Left lung (tissue), 10 donors: Measurements from ENCODE around the gene SETX. TPM values are rescaled to one million over a fixed set of nuclear protein-coding genes. Genes with fewer than 3 reads are reported as not detected.

ENCODE experiments used
- ATAC-seq: fragments of 200-7000 bp; cut with Tn5 transposase; one replicate; pipeline ENCODE4 v1.9.1; 2020; ENCODE audit warnings: moderate library complexity
- DNase-seq, 4 donors: peaks; one replicate each; pipeline ENCODE4 v3.0.0-alpha.2; 2013 to 2020
- H3K27ac ChIP-seq, 2 donors: fragments of 200-600 bp; sonication (generic) in 1 of 2; one replicate each; pipeline versions ENCODE4 v1.5.0 to v1.8.0; 2020 to 2021
- H3K27me3 ChIP-seq, 2 donors: fragments of 200-600 bp; sonication (generic) in 1 of 2; one replicate each; pipeline versions ENCODE4 v1.5.0 to v1.8.0; 2020 to 2021
- H3K36me3 ChIP-seq, 2 donors: fragments of 200-600 bp; sonication (generic) in 1 of 2; one replicate each; pipeline versions ENCODE4 v1.5.0 to v1.8.0; 2020 to 2021
- H3K4me1 ChIP-seq, 2 donors: fragments of 200-600 bp; one replicate each; pipeline ENCODE4 v1.8.0; 2021
- H3K4me3 ChIP-seq, 2 donors: fragments of 200-600 bp; sonication (generic) in 1 of 2; one replicate each; pipeline versions ENCODE4 v1.5.0 to v1.8.0; 2020 to 2021; ENCODE audit warnings: mild to moderate bottlenecking in 1 of 2
- H3K9me3 ChIP-seq, 2 donors: fragments of 200-600 bp; sonication (generic) in 1 of 2; one replicate each; pipeline versions ENCODE4 v1.5.0 to v1.8.0; 2020 to 2021
- intact Hi-C, 2 donors: fragments of 100-400 bp; cut with DNase I; formaldehyde crosslinking; loops; one replicate each; pipeline versions ENCODE4 v1.11.2 to v1.14.2; 2022
- polyA plus RNA-seq, 6 donors: library from polyadenylated mRNA; unstranded; fragments of 120-200 nt; gene quantifications; one replicate each; pipeline ENCODE4 v1.2.1, GENCODE V29; 2013; ENCODE audit not compliant: insufficient read length in 6 of 6
- total RNA-seq, 2 donors: library from RNA; stranded (reverse); fragmentation: NEBNext Ultra II Directional; extraction: Animal tissue kit (Norgen Biotek cat#: 25700); gene quantifications; one replicate each; pipeline ENCODE4 v1.2.1, GENCODE V29; 2021
- TF ChIP-seq, protein P1 (sequence below), 2 donors: fragments of 200-600 bp; sonication (generic) in 1 of 2; IDR thresholded peaks; one replicate each; pipeline versions ENCODE4 v1.5.0 to v1.8.0; 2021; ENCODE audit warnings: antibody characterized with exemption in 2 of 2
- donor health status: DM: no; HTN: yes; CAD: no.
- donor health status: DM: no; HTN: no; CAD: no.

SETX gene
- total and polyA plus RNA-seq, 8 donors, result 42.2 to 68.9 (median 62.2) TPM

DNA sequence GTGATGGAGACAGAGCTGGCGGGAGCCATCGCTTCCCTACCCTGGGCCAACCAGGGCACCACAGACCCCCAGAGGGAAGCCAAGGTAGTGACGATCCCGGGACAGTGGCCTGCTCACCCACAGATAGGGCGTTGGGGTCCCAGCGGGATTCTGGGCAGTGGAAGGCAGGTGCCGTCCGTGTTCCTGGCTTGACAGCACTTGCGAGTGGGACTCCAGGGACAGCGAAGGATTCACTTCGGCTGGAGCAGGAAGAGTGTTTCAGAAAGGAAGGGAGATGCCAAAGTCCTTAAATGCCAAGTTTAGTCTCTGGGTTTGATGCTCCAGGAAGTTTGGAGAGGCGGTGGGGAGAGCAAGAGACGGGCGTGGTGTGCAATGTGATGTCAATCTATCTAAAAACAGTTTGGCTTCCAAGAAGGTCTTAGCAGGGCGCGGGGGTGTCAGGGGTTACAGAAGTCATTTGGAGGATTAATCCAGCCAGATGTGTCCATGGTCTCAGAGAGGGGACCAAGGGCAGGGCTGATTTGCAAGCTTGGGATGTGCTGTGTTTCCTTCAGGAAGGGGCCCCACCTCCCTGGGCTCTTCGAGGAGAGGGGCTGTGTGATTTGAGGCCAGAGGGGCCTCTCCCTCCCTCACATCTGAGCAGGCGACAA, 118.0 kb downstream of the SETX start:
- DNase-seq (peak in 1 of 4 donors; percentile 17), ATAC-seq (no peak)
- TF ChIP-seq, protein P1, sequence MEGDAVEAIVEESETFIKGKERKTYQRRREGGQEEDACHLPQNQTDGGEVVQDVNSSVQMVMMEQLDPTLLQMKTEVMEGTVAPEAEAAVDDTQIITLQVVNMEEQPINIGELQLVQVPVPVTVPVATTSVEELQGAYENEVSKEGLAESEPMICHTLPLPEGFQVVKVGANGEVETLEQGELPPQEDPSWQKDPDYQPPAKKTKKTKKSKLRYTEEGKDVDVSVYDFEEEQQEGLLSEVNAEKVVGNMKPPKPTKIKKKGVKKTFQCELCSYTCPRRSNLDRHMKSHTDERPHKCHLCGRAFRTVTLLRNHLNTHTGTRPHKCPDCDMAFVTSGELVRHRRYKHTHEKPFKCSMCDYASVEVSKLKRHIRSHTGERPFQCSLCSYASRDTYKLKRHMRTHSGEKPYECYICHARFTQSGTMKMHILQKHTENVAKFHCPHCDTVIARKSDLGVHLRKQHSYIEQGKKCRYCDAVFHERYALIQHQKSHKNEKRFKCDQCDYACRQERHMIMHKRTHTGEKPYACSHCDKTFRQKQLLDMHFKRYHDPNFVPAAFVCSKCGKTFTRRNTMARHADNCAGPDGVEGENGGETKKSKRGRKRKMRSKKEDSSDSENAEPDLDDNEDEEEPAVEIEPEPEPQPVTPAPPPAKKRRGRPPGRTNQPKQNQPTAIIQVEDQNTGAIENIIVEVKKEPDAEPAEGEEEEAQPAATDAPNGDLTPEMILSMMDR (IDR thresholded peaks at IDR 0.05), result peak in 1 of 2 donors; percentile 50
- H3K4me3 ChIP-seq, result no peak overlapping the region
- peaks cover 0 to 27% of the 10 kb centered on the region in 2 donors for H3K27me3 ChIP-seq
- intact Hi-C loops, result loop anchor here in 1 of 2 donors (5.0 to 10.0 kb wide), 2 partner anchors 72 to 469 kb away; partner anchors contain the start of gene NTNG2
- H3K36me3 ChIP-seq, result no peaks in the 10 kb centered on the region
- H3K9me3 ChIP-seq, result no peaks in the 10 kb centered on the region
- peaks cover 3 to 37% of the 10 kb centered on the region in 2 donors for H3K4me1 ChIP-seq
- H3K27ac ChIP-seq, result no peak overlapping the region

GRCh38 chr9:132235894-132236661, 118.7 kb downstream of the SETX start:
- H3K27me3 ChIP-seq, result peaks cover 0 to 34% of the 10 kb centered on the region in 2 donors
- H3K4me1 ChIP-seq, result peaks cover 0 to 33% of the 10 kb centered on the region in 2 donors
- H3K4me3 ChIP-seq, result no peak overlapping the region
- intact Hi-C loops, result loop anchor here in 1 of 2 donors (5.0 to 10.0 kb wide), 2 partner anchors 71 to 469 kb away; partner anchors contain the start of gene NTNG2
- no peaks in the 10 kb centered on the region for H3K9me3 ChIP-seq
- no peak overlapping the region for H3K27ac ChIP-seq
- ATAC-seq (peak; percentile 39), DNase-seq (peak; percentile 64 to 93 (median 78))
- no peaks in the 10 kb centered on the region for H3K36me3 ChIP-seq
- TF ChIP-seq, protein P1 (IDR thresholded peaks at IDR 0.05), result peak; percentile 94

DNA sequence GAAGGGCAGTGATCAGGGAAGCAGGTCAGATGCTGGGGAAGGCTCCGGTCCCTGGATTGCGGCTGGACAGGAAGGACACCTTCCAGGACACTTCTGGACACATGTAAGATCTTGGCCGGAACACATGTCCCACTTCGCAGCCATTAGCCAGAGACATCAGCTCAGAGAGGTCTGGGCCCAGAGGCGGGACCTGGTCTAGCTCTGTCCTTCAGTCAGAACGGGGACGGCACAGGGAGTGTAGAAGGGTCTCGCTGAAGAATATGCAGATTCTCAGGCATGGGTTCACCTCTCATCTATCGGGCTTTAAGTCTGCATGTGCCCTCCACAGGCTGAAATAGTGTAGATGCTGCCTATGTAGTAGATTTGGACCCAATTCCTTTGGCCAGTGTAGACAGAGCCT, 119.7 kb downstream of the SETX start:
- H3K4me1 ChIP-seq, result peaks cover 0 to 27% of the 10 kb centered on the region in 2 donors
- TF ChIP-seq, protein P1 (IDR thresholded peaks at IDR 0.05), result no peak
- ATAC-seq, result no peak
- H3K9me3 ChIP-seq, result no peaks in the 10 kb centered on the region
- peaks cover 0 to 41% of the 10 kb centered on the region in 2 donors for H3K27me3 ChIP-seq
- DNase-seq, result no peak
- H3K36me3 ChIP-seq, result no peaks in the 10 kb centered on the region
- intact Hi-C loops, result loop anchor here in 1 of 2 donors (5.0 to 10.0 kb wide), 2 partner anchors 70 to 468 kb away; partner anchors contain the start of gene NTNG2
- no peak overlapping the region for H3K4me3 ChIP-seq
- H3K27ac ChIP-seq, result no peak overlapping the region

GRCh38 chr9:132234535-132234934, 120.3 kb downstream of the SETX start:
- TF ChIP-seq, protein P1 (IDR thresholded peaks at IDR 0.05), result no peak
- Histone ChIP-seq H3K27me3 (peaks cover 0 to 47% of the 10 kb centered on the region in 2 donors), H3K4me3 (no peak overlapping the region), H3K9me3 (no peaks in the 10 kb centered on the region), H3K36me3 (no peaks in the 10 kb centered on the region), H3K27ac (no peak overlapping the region), H3K4me1 (peaks cover 0 to 21% of the 10 kb centered on the region in 2 donors)
- intact Hi-C loops, result loop anchor here in 1 of 2 donors (10.0 kb wide), 1 partner anchor 70 kb away; the partner anchor contains the start of gene NTNG2
- DNase-seq (no peak), ATAC-seq (no peak)

DNA sequence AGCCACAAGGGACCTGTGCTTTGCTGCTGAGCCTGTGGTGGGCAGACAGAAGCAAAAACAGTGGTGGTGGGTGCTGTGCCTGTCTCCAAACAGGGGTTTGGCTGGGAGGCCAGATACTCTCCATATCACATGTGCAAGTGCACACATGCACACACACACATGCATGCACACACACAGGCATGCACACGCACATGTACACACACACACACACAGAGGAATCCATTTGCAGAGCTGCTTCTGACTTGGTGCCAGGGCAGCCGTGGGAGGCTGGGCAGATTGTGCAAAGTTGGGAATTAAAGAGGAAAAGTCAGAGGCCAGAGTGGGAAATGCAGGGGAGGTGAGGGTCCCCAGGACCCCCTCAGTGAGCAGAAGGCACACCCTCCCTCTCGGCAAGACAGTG, 121.6 kb downstream of the SETX start:
- Histone ChIP-seq H3K27ac (no peak overlapping the region), H3K27me3 (peaks cover 0 to 50% of the 10 kb centered on the region in 2 donors), H3K4me3 (no peak overlapping the region), H3K4me1 (peaks cover 0 to 7% of the 10 kb centered on the region in 2 donors), H3K36me3 (no peaks in the 10 kb centered on the region), H3K9me3 (no peaks in the 10 kb centered on the region)
- DNase-seq (no peak), ATAC-seq (no peak)
- TF ChIP-seq, protein P1 (IDR thresholded peaks at IDR 0.05), result no peak
- intact Hi-C loops, result loop anchor here in 1 of 2 donors (10.0 kb wide), 1 partner anchor 68 kb away; the partner anchor contains the start of gene NTNG2
